Astrocyte of the spinal cord (primary cell): ENCODE measurements around the gene KPNA3.

ENCODE experiments used
- DNase-seq: peaks from one replicate; pipeline ENCODE4 v3.0.0; 2011; ENCODE audit warnings: low read depth, low spot score
- H3K4me3 ChIP-seq: 2 replicates; pipeline ENCODE4 v1.5.1; 2011; ENCODE audit warnings: low read depth, mild to moderate bottlenecking, low read length, moderate library complexity
- in situ Hi-C: cut with HindIII; loops from 2 replicates; pipeline ENCODE4 v1.10.0; 2017; ENCODE audit warnings: low sequenced_read_pairs
- TF ChIP-seq, protein P1 (sequence below): IDR thresholded peaks from 2 replicates; pipeline ENCODE4 v1.5.1; 2012; ENCODE audit warnings: low read depth, mild to moderate bottlenecking, low read length, inconsistent platforms

Gene KPNA3

DNA sequence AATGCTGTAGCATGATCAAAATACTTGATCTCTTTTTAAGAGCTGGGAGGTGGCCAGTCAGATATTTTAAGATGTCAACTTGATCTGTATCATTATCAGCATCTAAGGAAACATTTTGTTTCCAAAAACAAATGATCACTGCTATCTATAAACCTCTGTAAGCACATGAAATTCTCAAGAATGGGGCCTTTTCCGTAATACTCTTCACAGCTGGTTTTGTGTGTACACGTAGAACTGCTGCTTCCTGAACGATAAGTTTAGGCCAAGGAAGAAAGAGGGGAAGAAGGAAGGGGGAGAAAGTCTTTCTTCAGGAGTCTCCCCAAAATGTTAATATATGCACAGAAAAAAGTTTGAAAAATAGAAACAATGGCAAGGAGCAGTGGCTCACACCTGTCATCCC is 138.5 kb downstream of the KPNA3 start:
- in situ Hi-C loops = no loop called here
- no peak overlapping the region for H3K4me3 ChIP-seq
- DNase-seq = no peak
- TF ChIP-seq, protein P1, sequence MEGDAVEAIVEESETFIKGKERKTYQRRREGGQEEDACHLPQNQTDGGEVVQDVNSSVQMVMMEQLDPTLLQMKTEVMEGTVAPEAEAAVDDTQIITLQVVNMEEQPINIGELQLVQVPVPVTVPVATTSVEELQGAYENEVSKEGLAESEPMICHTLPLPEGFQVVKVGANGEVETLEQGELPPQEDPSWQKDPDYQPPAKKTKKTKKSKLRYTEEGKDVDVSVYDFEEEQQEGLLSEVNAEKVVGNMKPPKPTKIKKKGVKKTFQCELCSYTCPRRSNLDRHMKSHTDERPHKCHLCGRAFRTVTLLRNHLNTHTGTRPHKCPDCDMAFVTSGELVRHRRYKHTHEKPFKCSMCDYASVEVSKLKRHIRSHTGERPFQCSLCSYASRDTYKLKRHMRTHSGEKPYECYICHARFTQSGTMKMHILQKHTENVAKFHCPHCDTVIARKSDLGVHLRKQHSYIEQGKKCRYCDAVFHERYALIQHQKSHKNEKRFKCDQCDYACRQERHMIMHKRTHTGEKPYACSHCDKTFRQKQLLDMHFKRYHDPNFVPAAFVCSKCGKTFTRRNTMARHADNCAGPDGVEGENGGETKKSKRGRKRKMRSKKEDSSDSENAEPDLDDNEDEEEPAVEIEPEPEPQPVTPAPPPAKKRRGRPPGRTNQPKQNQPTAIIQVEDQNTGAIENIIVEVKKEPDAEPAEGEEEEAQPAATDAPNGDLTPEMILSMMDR = no peak

DNA sequence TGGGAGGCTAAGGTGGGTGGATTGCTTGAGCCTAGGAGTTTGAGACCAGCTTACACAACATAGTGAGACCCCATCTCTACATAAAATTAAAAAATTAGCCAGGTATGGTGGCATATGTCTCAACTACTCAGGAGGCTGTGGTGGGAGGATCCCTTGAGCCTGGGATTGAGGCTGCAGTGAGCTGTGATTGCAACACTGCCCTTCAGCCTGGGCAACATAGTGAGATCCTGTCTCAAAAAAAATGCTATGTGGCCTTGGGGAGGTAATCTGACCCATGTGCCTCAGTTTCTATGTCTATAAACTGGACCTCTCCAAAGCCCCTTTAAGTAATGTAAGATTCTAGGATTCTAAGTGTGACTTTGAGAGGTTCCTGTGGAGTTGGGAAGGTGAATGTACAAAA is 139.0 kb downstream of the KPNA3 start:
- no peak overlapping the region for H3K4me3 ChIP-seq
- in situ Hi-C loops = no loop called here
- DNase-seq = no peak
- TF ChIP-seq, protein P1 = no peak

DNA sequence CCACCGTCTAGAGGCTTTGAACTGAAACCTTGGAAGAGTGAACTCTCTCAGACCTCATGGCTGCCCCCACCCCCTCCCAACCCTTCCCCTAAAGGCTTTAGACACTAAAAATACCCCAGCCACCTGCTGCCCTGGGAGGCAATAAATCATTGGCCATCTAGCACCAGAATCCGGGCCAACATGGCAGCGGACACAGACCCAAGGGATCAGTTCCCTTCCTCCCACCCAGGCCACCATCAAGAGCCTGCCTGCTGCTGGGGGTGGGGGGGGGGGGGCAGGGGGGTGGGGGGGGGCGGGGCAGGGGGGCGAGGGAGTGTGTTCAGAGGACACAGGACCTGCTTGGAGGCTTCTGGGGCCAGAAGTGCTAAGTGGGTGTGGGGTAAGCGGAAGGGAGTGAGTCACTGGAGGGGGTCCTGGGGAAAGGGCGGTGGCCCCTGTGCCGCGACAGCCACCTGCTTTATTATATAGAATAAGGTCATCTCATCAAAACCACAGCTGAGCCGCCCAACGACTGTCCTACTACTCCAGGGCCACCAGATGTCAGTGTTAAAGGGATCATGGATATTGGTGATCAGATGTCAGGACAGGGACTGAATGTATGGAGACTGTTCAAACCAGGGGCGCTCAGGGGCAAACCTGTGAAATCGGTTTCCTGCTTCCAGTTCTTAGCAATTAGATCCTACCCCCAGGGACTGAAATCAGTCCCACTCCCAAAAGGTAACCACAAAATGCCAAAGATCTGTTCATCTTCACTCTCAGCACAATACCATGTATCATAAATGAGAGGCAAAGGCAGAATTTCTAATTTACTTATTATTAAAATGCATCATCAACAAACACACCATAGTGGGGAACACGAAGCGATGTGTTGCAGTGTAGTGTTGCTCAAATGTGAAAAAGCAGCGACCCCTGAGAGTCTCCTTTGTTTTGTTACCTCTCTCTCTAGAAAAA is 139.9 kb downstream of the KPNA3 start:
- TF ChIP-seq, protein P1 = peak; percentile 53
- in situ Hi-C loops = no loop called here
- DNase-seq = no peak
- no peak overlapping the region for H3K4me3 ChIP-seq

DNA sequence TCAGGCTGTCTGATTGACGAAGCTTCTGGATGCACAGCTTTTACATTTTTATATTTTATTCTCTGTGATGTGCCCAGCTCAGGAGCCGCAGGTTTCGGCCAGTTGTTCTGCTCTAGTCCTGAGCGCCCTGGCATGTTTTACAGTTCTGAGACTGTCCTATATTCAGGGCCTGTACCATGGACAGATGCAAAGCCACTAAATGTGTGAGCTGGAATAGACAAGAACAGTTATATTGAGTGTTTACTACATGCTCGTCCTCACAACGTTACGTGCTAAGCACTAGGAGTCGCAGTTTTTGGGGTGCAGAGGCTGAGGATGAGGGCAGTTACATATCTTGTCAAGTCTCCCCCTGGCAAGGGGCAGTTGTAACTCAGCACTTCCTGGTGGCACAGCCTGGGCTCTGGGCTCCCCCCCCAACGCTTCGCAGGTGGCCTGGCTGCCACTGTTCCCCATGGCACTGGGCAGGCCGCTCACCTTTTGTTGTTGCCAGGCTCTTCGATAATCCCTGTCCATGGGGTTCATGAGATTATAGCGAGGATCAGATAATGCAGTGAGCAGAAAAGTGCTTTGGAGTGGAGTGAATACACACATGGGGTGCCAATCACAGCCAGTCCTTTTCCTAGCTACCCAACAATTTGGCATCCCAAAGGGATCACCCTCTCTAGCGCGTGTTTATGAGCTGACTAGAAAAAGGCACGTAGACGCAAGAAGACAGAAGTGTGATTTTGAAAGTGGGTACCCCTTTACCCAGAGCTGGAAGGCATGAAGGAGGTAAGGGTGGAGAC is 140.7 kb downstream of the KPNA3 start:
- TF ChIP-seq, protein P1 = no peak
- in situ Hi-C loops = no loop called here
- no peak for DNase-seq
- no peak overlapping the region for H3K4me3 ChIP-seq

DNA sequence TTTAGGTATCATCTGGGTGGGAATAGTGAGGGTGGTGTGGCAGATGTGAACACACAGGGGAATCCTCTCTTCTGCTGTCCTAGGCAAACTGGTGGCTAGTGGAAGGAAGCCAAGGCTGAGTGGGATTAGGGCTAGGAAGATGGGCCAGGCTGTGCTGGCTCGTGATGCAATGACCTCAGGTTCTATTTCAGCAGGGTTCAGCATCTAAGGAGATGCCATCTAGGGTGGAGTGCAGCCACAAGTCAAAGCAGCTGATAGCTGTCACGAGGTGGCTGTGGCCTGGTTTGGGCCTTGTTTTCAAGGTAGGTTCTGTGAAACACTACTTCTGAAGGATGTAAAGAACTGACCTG is 142.5 kb downstream of the KPNA3 start:
- no peak overlapping the region for H3K4me3 ChIP-seq
- DNase-seq = no peak
- TF ChIP-seq, protein P1 = no peak
- in situ Hi-C loops = no loop called here
